Body of pancreas (tissue), 4 donors: ENCODE data around the gene HTRA2. TPM values are rescaled to one million over a fixed set of nuclear protein-coding genes. Genes with fewer than 3 reads are reported as not detected.
A peak's percentile ranks its signal among the peaks of the same experiment; 100 is the strongest.

ENCODE experiments used
- ATAC-seq: fragments of 150-250 bp; one replicate; pipeline ENCODE4 v1.9.1; 2016
- DNase-seq, 4 donors: peaks; one replicate each; pipeline ENCODE4 v3.0.0-alpha.2; 2019
- H3K27ac ChIP-seq, 4 donors: fragments of 200-600 bp; sonication (generic); 1 replicate in 3 of 4; 2 replicates in 1 of 4; pipeline versions ENCODE4 v1.5.1 to v1.6.1; 2016 to 2019; ENCODE audit warnings: mild to moderate bottlenecking in 1 of 4, mixed read lengths in 1 of 4, moderate library complexity in 1 of 4
- H3K27me3 ChIP-seq, 2 donors: fragments of 200-600 bp; sonication (generic); one replicate each; pipeline ENCODE4 v1.6.0; 2016; ENCODE audit warnings: mild to moderate bottlenecking in 1 of 2
- H3K36me3 ChIP-seq, 2 donors: fragments of 200-600 bp; sonication (generic); replicated peaks in 1 of 2; 2 replicates each; pipeline ENCODE4 v1.5.1; 2016; ENCODE audit warnings: low read depth in 2 of 2; ENCODE audit not compliant: insufficient read depth in 1 of 2
- H3K4me1 ChIP-seq: fragments of 200-600 bp; sonication (generic); one replicate; pipeline ENCODE4 v1.6.0; 2016
- H3K4me3 ChIP-seq, 2 donors: fragments of 200-600 bp; sonication (generic); 1 replicate in 1 of 2; 2 replicates in 1 of 2; pipeline ENCODE4 v1.5.1; 2016 to 2019
- H3K9me3 ChIP-seq, 3 donors: fragments of 200-600 bp; sonication (generic); 1 replicate in 2 of 3; 2 replicates in 1 of 3; pipeline ENCODE4 v1.5.1; 2016
- CTCF ChIP-seq, 7 experiments: fragments of 450-650 bp in 4 of 7; fragments of 200-600 bp in 3 of 7; sonication (generic) in 3 of 7; IDR thresholded peaks; one replicate each; pipeline ENCODE4 v1.5.1; 2016 to 2019; ENCODE audit warnings: antibody characterized with exemption in 7 of 7
- POLR2A ChIP-seq, 3 donors: fragments of 450-650 bp; IDR thresholded peaks; one replicate each; pipeline ENCODE4 v1.6.1; 2016; ENCODE audit warnings: antibody characterized with exemption in 3 of 3, mild to moderate bottlenecking in 2 of 3
- WGBS, 2 donors: methylation state at CpG; one replicate each; pipeline ENCODE4 v1.1.5; 2017; 5-methylcytosine and 5-hydroxymethylcytosine counted together
- intact Hi-C: fragments of 100-400 bp; cut with DNase I; formaldehyde crosslinking; loops from one replicate; pipeline ENCODE4 v1.15.1; 2023
- total RNA-seq, 2 donors: library from RNA; depleted of rRNA; stranded (reverse); fragments of >200 nt; gene quantifications; one replicate each; pipeline ENCODE4 v1.1.0, GENCODE V29; 2016

The HTRA2 gene
- total RNA-seq, 2 donors from 2014 or later = 14.3 to 14.5 TPM

GRCh38 chr2:74514368-74515270 is 15.1 kb upstream of the HTRA2 start, which contains the start of gene TLX2:
Gene TLX2 (plus strand): TSS chr2:74514450. CDS start chr2:74514807, 357 bp downstream.
- H3K27me3 ChIP-seq = peaks cover 0 to 73% of the 10 kb centered on the region in 2 donors

GRCh38 chr2:74515271-74515980 is 14.3 kb upstream of the HTRA2 start:
- Histone ChIP-seq H3K4me1 (peaks cover 39% of the 10 kb centered on the region), H3K27ac (no peak overlapping the region), H3K27me3 (peaks cover 0 to 76% of the 10 kb centered on the region in 2 donors), H3K9me3 (no peaks in the 10 kb centered on the region), H3K4me3 (no peak overlapping the region), H3K36me3 (no peaks in the 10 kb centered on the region)
- ATAC-seq (peak; percentile 50), DNase-seq (no peak)
- 7 to 11% methylated on average over 9 to 40 of the region's 60 CpGs for WGBS, 2 donors
- no peak for TF ChIP-seq POLR2A (IDR thresholded peaks at IDR 0.05)
- no peak for TF ChIP-seq CTCF (IDR thresholded peaks at IDR 0.05)
- intact Hi-C loops = no loop called here

More at GRCh38 chr2:74514368-74515270, 15.1 kb upstream of the HTRA2 start, which contains the start of gene TLX2:
- Histone ChIP-seq H3K9me3 (no peaks in the 10 kb centered on the region), H3K27ac (no peak within 1 kb of the TSS), H3K36me3 (no peaks in the 10 kb centered on the region), H3K4me3 (no peak within 1 kb of the TSS), H3K4me1 (peaks cover 39% of the 10 kb centered on the region)
- intact Hi-C loops = no loop called here
- no peak for DNase-seq
- no peak for TF ChIP-seq CTCF (IDR thresholded peaks at IDR 0.05)
- no peak for TF ChIP-seq POLR2A (IDR thresholded peaks at IDR 0.05)
- WGBS, 2 donors = 4 to 22% methylated on average over 15 to 72 of the region's 82 CpGs
- no peak for ATAC-seq

GRCh38 chr2:74515981-74516633 is 13.6 kb upstream of the HTRA2 start:
- Histone ChIP-seq H3K36me3 (no peaks in the 10 kb centered on the region), H3K9me3 (no peaks in the 10 kb centered on the region), H3K4me1 (peaks cover 39% of the 10 kb centered on the region), H3K27ac (no peak overlapping the region), H3K27me3 (peaks cover 0 to 69% of the 10 kb centered on the region in 2 donors), H3K4me3 (no peak overlapping the region)
- DNase-seq = peak; percentile 58 to 73 (median 66)
- no peak for TF ChIP-seq POLR2A (IDR thresholded peaks at IDR 0.05)
- TF ChIP-seq CTCF (IDR thresholded peaks at IDR 0.05) = no peak
- intact Hi-C loops = no loop called here
- peak; percentile 82 for ATAC-seq
- 4 to 10% methylated on average over 11 to 72 of the region's 72 CpGs for WGBS, 2 donors

- H3K27me3 ChIP-seq = peaks cover 0 to 67% of the 10 kb centered on the region in 2 donors
- no peak for TF ChIP-seq POLR2A (IDR thresholded peaks at IDR 0.05)
- no peak for TF ChIP-seq CTCF (IDR thresholded peaks at IDR 0.05)
- intact Hi-C loops = no loop called here
- no peaks in the 10 kb centered on the region for H3K9me3 ChIP-seq
- ATAC-seq = no peak
- peaks cover 39% of the 10 kb centered on the region for H3K4me1 ChIP-seq
- H3K36me3 ChIP-seq = no peaks in the 10 kb centered on the region
- no peak for DNase-seq
- H3K27ac ChIP-seq = no peak overlapping the region
- no peak overlapping the region for H3K4me3 ChIP-seq
- 60 to 68% methylated on average over 13 of the region's 13 CpGs for WGBS, 2 donors
Measured at GRCh38 chr2:74516650-74517049, 13.1 kb upstream of the HTRA2 start.
